Muscle of arm (tissue), 12 donors: ENCODE data around the gene CCDC102B. TPM values are rescaled to one million over a fixed set of nuclear protein-coding genes. Genes with fewer than 3 reads are reported as not detected.

Experiments
- DNase-seq: peaks from one replicate; pipeline ENCODE4 v3.0.0-alpha.2; 2013
- polyA plus RNA-seq, 12 donors: library from polyadenylated mRNA; unstranded; fragments of 120-200 nt; gene quantifications; one replicate each; pipeline ENCODE4 v1.2.1, GENCODE V29; 2013; ENCODE audit not compliant: insufficient read length in 12 of 12

The CCDC102B gene
- polyA plus RNA-seq, 12 donors: 10.8 to 25.0 (median 13.8) TPM; not detected in 1

DNA sequence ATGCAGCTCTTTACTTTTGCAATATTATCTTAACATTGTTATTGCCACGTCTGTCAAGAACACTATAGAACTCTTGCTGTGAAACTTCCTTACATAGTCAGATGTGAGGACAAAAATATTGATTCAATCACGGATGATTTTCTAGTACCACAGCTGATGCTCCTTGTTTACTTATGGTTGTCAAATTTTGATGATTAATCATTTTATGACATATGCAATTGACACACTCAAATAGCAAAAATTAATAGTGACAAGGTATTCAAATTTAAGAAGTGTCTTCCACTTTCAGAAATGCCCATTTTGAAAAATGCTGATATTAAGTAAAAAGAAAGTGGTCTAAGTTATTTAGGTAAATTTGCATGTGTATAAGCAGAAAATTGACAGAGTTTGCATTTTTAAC is 284.0 kb downstream of the CCDC102B start:
- no peak for DNase-seq

DNA sequence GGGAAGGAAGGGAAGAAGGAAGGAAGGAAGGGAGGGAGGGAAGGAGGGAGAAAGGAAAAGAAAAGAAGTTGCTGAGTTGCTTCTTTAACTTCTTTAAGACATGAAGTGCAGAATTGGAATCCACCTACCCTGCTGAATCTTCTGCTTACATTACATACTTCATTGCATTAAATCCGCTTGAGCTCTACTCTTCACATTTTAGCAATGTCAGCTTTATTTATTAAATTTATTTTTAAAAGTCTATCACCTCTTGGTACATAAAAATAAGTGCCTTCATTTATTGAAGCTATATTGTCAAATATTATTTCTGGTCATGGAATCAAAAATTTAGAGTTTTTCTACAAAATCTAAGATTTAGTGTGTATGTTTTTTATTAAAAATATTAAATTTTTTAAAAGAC is 284.6 kb downstream of the CCDC102B start:
- no peak for DNase-seq

DNA sequence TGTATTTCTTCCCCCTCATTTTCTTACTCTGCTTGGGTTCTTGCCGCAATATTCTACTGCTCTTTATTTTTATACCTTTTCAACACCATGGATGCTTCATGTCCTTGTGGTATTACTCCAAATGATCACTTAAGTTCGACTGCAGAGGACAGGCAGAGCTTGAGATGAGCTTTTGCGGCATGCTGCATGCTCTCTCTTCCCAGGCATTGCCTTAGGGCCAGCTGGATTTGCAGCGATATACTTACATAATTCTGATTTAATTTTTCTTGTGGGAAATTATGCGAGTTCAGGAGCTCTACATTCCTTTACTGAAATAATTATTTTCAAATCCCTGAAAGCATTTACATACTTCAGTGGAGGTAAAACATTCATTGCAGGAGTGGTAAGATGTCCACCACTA is 288.1 kb downstream of the CCDC102B start:
- DNase-seq: no peak

DNA sequence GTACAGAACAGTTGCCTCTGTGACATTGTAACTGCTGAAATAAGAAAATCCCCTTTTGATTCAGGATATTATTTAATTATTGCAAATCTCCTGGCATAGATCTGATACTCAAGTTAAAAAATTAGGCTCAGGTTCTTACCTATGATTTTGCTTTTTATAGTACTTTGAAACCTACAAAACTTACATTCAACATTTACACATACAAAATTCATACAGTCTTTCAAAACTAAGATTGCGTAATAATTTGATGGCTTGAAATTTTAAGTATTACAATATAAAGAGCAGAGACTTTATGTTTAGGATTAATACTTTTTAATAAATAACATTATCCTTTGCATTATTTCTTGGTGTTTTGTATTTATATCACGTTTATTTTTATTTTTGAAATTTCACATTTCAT is 291.1 kb downstream of the CCDC102B start:
- no peak for DNase-seq

DNA sequence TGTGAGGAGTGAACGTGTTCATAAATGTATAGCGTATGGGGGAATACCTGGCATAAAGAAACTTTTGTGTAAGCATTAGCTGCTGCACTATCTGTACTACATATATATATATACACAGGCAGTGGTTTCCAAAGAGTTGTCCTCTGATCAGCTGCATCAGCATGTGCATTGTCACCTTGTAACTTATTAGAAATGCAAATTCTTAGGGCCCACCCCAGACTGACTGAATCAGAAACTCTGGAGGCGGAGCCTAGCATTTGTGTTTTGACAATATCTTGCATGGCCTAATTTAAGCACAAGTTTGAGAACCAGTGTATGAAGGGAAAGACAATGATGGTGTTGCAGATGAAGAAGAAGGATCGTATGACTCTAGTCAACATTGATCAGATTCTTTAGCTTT is 299.5 kb downstream of the CCDC102B start:
- DNase-seq: no peak

DNA sequence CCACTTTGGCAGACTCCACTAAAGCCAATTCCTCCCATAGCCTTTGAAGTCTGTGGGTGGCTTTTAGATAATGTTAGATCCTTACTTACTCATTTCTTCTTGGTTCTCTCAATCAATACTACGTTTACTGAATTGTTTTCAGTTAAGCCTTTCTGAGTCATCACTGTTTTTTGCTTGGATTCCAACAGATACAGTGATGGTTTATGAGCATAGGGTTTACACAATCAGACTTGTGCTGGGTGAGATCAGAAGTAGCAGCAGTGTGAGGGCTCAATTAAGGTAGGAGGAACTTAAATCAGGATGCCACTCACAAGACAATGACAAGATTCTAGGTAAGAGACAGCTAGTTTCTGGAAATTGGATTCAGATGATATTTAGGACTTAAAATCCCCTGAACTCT is 305.1 kb downstream of the CCDC102B start:
- DNase-seq: no peak

Other genes starting within 250 kb of the CCDC102B start
- 10 to 100 TPM in 11 of 12 donors, not detected in 1; 41.3 to 73.5 (median 57.3) TPM for gene TMX3, start 83.0 kb upstream of the CCDC102B start, polyA plus RNA-seq